ENCODE measurements around the gene USP37.
A peak's percentile ranks its signal among the peaks of the same experiment; 100 is the strongest.

Gene USP37, protein sequence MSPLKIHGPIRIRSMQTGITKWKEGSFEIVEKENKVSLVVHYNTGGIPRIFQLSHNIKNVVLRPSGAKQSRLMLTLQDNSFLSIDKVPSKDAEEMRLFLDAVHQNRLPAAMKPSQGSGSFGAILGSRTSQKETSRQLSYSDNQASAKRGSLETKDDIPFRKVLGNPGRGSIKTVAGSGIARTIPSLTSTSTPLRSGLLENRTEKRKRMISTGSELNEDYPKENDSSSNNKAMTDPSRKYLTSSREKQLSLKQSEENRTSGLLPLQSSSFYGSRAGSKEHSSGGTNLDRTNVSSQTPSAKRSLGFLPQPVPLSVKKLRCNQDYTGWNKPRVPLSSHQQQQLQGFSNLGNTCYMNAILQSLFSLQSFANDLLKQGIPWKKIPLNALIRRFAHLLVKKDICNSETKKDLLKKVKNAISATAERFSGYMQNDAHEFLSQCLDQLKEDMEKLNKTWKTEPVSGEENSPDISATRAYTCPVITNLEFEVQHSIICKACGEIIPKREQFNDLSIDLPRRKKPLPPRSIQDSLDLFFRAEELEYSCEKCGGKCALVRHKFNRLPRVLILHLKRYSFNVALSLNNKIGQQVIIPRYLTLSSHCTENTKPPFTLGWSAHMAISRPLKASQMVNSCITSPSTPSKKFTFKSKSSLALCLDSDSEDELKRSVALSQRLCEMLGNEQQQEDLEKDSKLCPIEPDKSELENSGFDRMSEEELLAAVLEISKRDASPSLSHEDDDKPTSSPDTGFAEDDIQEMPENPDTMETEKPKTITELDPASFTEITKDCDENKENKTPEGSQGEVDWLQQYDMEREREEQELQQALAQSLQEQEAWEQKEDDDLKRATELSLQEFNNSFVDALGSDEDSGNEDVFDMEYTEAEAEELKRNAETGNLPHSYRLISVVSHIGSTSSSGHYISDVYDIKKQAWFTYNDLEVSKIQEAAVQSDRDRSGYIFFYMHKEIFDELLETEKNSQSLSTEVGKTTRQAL

DNA sequence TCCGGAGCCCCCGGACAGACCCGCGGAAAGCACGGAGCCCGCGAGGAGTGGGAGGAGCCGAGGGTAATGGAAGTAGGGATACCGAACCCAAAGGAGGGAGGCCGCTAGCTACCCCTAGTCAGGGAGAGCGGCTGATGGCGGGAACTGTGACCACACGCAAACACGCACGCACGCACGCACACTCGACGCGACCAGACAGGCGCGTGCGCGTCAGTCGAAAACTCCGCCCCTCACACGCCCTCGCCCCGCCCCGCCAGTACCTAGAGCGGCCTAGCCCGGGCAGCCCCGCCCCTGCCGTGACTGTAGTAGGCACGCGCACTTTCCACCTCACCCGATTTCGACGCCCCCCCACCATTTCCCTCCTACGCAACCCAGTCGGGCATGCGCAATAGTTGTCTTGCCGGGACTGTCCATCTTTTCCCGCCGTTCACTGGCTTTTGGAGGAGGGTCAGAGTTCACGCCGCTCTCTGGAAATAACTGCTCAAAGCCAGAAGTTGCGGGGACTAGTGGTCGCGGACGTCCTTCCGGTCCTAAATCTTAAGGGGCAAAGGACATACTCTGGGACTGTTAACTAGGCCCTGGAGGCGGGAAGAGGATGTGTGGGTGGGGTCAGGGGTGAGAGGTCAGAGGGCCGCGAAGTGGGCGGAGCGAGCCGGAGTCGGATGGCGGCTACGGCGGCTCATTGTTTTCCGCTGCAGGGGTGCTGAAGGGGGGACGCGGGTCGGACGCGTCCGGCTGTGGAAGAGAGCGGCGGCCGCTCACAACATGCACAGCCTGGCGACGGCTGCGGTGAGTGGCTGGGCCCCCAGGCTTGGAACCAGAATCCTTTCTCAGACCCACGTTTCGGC is at the start of gene USP37, which contains the start of gene CNOT9:
USP37 (minus strand) TSS at position 162 of the 848 bp plus-strand sequence. CDS start 9,698 bp downstream, outside the sequence.
CNOT9 (plus strand) TSS at position 650 of the 848 bp plus-strand sequence; CDS start at position 766, 116 bp downstream.
- Mint-ChIP-seq H3K4me3 (peak within 1 kb of the TSS; percentile 75 to 90), H3K9me3 (no peaks in the 10 kb centered on the region), H3K4me1 (peaks cover 61% of the 10 kb centered on the region), H3K27ac (peak within 1 kb of the TSS; percentile 100), H3K27me3 (no peaks in the 10 kb centered on the region)
- DNase-seq (peak; percentile 100), ATAC-seq (peak; percentile 87)

DNA sequence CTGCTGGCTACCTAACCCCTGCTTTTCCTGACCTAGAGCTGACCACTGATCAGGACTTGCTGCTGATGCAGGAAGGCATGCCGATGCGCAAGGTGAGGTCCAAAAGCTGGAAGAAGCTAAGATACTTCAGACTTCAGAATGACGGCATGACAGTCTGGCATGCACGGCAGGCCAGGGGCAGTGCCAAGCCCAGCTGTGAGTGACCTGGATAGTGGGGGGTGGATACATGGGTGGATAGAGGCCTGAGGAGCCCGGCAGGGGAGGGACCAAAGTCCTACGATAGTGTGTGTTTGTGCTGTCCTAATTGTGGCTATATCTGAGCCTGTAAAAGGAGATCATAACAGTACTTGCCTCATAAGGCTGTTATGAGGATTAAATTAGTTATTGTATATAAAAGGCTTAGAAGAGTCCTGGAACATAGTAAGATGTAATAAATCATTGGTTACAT is 47.7 kb upstream of the USP37 start:
- Mint-ChIP-seq H3K27me3 (no peaks in the 10 kb centered on the region), H3K9me3 (no peaks in the 10 kb centered on the region), H3K4me3 (no peak overlapping the region), H3K27ac (no peak overlapping the region), H3K4me1 (no peaks in the 10 kb centered on the region)
- DNase-seq (no peak), ATAC-seq (no peak)

- H3K4me1 Mint-ChIP-seq: no peaks in the 10 kb centered on the region
- H3K27me3 Mint-ChIP-seq: peaks cover 24% of the 10 kb centered on the region
Measured at GRCh38 chr2:218607436-218608115, 39.4 kb upstream of the USP37 start, which contains the start of gene PLCD4. PLCD4 (plus strand) TSS chr2:218607899; CDS start chr2:218615740, 7,841 bp downstream.

DNA sequence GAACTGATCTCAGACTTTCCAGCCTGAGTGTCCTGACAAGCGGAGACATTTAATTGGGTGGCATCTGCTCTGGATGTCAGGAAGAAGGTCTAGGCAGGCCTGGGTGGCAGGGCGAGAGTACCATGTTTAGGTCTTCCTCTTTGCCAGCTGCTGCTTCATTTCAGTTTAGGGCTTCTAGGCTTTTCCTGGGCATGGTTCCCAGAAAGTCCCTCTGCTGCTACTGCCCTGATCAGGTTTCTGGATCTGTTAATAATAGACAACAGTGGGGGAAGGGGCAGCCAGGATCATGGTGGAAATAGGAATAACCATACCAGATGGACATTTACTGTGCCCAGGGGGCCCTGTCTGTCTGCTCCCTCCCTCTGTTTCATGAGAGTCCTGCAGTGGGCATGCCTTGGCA is 37.3 kb upstream of the USP37 start:
- no peak for ATAC-seq
- Mint-ChIP-seq H3K4me3 (no peak overlapping the region), H3K9me3 (no peaks in the 10 kb centered on the region), H3K27ac (no peak overlapping the region), H3K4me1 (no peaks in the 10 kb centered on the region), H3K27me3 (peaks cover 24% of the 10 kb centered on the region)
- no peak for DNase-seq

More at GRCh38 chr2:218607436-218608115, 39.4 kb upstream of the USP37 start, which contains the start of gene PLCD4:
- no peak for ATAC-seq
- no peak for DNase-seq
- H3K27ac Mint-ChIP-seq: peak within 1 kb of the TSS in 1 of 2 donors; percentile 23
- H3K4me3 Mint-ChIP-seq: no peak within 1 kb of the TSS
- no peaks in the 10 kb centered on the region for H3K9me3 Mint-ChIP-seq

GRCh38 chr2:218585541-218585940 is 17.4 kb upstream of the USP37 start:
- H3K9me3 Mint-ChIP-seq: no peaks in the 10 kb centered on the region
- peaks cover 22% of the 10 kb centered on the region for H3K4me1 Mint-ChIP-seq
- H3K27me3 Mint-ChIP-seq: no peaks in the 10 kb centered on the region
- H3K4me3 Mint-ChIP-seq: no peak overlapping the region
- no peak for DNase-seq
- no peak overlapping the region for H3K27ac Mint-ChIP-seq
- ATAC-seq: no peak

DNA sequence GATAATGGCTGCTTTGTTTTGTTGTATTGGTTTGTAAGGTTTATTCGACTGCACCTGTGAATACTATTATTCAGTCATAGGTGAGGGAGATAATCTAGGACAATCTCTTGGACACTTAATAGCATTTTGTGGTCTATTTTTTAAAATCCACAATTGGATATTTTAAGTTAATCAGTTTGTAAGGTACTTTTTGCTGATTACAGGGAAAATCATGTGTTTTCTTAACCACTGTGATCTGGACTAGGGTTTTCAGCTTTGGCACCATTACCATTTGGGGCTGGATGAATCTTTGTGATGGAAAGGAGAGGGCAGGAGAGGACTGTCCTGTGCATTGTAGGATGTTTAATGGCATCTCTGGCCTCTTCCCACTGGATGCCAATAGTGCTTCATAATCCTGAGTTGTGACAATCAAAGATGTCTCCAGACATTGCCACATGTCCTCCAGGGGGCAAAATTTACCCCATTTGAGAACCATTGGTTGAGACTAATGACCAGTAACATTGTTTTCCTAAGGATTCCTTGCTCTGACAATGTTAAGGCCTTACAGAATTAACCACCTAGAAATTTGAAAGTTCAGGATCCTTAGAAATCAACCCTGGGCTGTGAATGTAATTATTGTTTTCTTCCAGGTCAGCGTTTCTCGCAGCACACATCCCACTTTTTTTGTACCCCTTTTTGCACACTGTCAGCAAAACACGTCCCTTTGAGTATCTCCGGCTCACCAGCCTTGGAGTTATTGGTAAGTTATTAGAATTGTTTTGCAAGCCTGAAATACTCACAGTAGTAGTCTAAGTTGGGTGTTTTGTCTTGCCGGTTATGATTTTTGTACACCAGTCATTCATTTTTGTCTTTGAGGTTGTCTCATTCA is 16.1 kb upstream of the USP37 start:
- no peak for ATAC-seq
- DNase-seq: no peak
- no peak overlapping the region for H3K4me3 Mint-ChIP-seq
- H3K27me3 Mint-ChIP-seq: no peaks in the 10 kb centered on the region
- no peak overlapping the region for H3K27ac Mint-ChIP-seq
- H3K4me1 Mint-ChIP-seq: peaks cover 30% of the 10 kb centered on the region
- no peaks in the 10 kb centered on the region for H3K9me3 Mint-ChIP-seq

DNA sequence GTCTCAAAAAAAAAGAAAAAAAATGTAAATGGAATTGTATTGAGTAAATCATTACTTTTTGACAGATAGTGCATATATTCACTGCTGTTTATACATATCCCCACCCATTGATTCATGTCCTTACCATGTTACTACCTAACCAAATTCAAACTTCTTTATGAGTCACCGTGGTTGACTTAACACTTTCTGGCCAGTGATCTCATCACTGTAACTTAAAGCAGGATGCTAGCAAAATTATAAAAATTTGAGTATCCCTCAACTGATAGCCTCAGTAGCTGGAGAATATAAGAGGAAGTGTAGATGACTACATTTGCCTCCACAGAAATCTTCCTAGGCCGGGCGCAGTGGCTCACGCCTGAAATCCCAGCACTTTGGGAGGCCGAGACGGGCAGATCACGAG is 13.9 kb upstream of the USP37 start:
- ATAC-seq: peak; percentile 100
- Mint-ChIP-seq H3K27me3 (no peaks in the 10 kb centered on the region), H3K27ac (peak overlapping the region in 1 of 2 donors; percentile 31), H3K4me1 (peaks cover 47% of the 10 kb centered on the region), H3K9me3 (no peaks in the 10 kb centered on the region), H3K4me3 (no peak overlapping the region)
- DNase-seq: peak in 1 of 2 donors; percentile 21

DNA sequence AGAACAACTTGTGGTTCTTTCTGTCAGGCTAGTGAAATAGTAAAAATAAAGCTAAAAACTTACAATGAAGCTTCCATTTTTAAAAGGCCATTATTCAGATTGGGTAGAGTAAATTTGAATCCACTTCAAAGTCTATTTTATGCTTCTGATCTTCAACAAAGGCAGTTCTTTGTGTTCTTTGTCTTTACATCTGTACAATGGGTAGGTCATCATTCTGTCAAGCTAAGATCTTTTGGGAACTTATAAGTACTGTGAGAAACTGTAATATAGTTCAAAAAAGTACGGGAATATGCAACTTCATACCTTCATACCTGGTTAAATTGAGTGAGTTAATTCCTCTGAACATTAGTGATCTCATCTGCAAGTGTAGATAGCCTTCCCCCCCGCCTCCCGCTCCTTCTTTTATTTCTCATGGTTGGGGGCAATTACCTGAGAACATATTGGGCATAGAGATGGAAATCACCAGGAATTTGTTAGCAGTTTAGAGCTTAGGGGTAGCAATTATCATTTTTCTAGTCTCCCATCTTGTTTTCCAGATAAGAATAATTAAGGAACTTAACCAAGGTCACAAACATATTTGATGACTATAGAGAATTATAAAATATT is 10.2 kb upstream of the USP37 start:
- ATAC-seq: no peak
- no peak for DNase-seq
- H3K4me3 Mint-ChIP-seq: no peak overlapping the region
- H3K27me3 Mint-ChIP-seq: no peaks in the 10 kb centered on the region
- peaks cover 63% of the 10 kb centered on the region for H3K4me1 Mint-ChIP-seq
- H3K9me3 Mint-ChIP-seq: no peaks in the 10 kb centered on the region
- H3K27ac Mint-ChIP-seq: no peak overlapping the region

GRCh38 chr2:218577482-218578220 is 9.5 kb upstream of the USP37 start:
- no peaks in the 10 kb centered on the region for H3K27me3 Mint-ChIP-seq
- peaks cover 65% of the 10 kb centered on the region for H3K4me1 Mint-ChIP-seq
- H3K4me3 Mint-ChIP-seq: no peak overlapping the region
- ATAC-seq: no peak
- H3K27ac Mint-ChIP-seq: no peak overlapping the region
- DNase-seq: no peak
- no peaks in the 10 kb centered on the region for H3K9me3 Mint-ChIP-seq

DNA sequence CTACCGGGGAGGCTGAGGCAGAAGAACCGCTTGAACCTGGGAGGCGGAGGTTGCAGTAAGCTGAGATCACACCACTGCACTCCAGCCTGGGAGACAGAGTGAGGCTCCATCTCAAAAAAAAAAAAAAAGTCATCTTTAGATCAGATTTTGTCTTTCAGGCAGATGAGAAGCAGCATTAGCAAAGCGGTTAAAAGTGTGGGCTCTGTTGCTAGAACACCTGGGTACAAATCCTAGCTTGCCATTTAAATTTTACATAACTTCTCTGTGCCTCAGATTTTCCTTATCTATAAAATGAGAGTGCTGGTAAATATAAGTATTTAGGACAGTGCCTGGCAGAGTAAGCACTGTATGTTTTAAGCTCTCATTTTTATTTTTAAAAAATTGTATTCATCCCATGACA is 8.7 kb upstream of the USP37 start:
- no peak overlapping the region for H3K4me3 Mint-ChIP-seq
- ATAC-seq (no peak), DNase-seq (no peak)
- H3K27ac Mint-ChIP-seq: no peak overlapping the region
- H3K9me3 Mint-ChIP-seq: no peaks in the 10 kb centered on the region
- H3K4me1 Mint-ChIP-seq: peaks cover 63% of the 10 kb centered on the region
- no peaks in the 10 kb centered on the region for H3K27me3 Mint-ChIP-seq

GRCh38 chr2:218570850-218571249 is 2.7 kb upstream of the USP37 start:
- Mint-ChIP-seq H3K27me3 (no peaks in the 10 kb centered on the region), H3K4me1 (peaks cover 60% of the 10 kb centered on the region), H3K27ac (peak overlapping the region; percentile 80 to 81), H3K9me3 (no peaks in the 10 kb centered on the region), H3K4me3 (peak overlapping the region; percentile 75 to 90)
- ATAC-seq: no peak
- DNase-seq: no peak

DNA sequence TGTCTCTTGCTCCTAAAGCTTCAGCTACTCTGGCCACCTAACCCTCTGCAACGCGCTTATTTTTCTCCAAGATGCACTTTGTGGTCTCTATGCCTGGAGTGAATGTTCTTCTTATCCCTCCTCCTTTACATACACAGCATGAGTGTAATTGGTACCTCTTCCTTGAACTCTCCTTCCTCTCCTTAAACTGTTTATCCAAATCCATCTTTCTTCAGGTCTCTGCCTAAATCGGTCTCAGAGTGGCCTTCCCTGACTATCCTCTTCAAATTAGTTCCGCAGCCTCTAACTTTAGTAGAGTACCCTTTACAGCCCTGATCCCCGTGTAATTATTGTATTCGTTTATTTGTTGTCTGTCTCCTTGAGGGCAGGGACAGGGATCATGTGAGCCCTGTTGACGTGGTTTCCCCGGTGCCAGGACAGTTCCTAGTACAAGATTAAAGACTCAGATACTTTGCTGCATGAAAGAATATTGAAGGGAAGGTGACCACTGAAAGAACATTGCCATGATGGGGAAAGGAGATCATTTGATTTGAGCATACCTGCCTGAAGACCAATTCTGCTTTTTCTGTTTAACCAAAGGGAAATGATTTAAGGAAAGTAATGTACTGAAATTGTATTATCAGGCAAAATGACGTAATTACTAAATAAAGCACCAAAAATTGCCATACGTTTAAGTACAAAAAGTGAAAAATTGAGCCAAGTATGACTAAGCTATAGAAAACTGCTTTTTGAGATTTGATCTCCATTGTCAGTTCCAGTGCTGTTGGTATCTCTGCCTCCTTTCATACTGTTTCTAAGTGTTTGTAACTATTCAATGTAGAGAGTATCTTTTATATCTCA is 1.7 kb upstream of the USP37 start:
- Mint-ChIP-seq H3K9me3 (no peaks in the 10 kb centered on the region), H3K27me3 (no peaks in the 10 kb centered on the region), H3K27ac (peak overlapping the region; percentile 100), H3K4me3 (peak overlapping the region; percentile 75 to 90), H3K4me1 (peaks cover 54% of the 10 kb centered on the region)
- DNase-seq (no peak), ATAC-seq (no peak)
